ENCODE measurements around the gene NUTF2.

Gene NUTF2

GRCh38 chr16:67806428-67807147 is 40.1 kb upstream of the NUTF2 start, which contains the start of the genes RANBP10 and TSNAXIP1:
Gene RANBP10 (minus strand): TSS chr16:67806560. CDS start chr16:67806536, 24 bp downstream.
Gene TSNAXIP1 (plus strand): TSS chr16:67806889. CDS start chr16:67807150, 261 bp downstream.
- H3K27ac ChIP-seq: peak within 1 kb of the TSS; percentile 76
- TF ChIP-seq CTCF (conservative IDR thresholded peaks at IDR 0.05): no peak

- TF ChIP-seq CTCF (conservative IDR thresholded peaks at IDR 0.05): no peak
- peak overlapping the region; percentile 76 for H3K27ac ChIP-seq
Measured at GRCh38 chr16:67807148-67807682, 39.5 kb upstream of the NUTF2 start.

GRCh38 chr16:67811899-67812298 is 34.8 kb upstream of the NUTF2 start:
- H3K27ac ChIP-seq: no peak overlapping the region
- TF ChIP-seq CTCF (conservative IDR thresholded peaks at IDR 0.05): no peak

- TF ChIP-seq CTCF (conservative IDR thresholded peaks at IDR 0.05): no peak
- 0 out of 2 replicates have a peak overlapping the region, but pooled peaks have one; percentile 2 for H3K27ac ChIP-seq
Measured at GRCh38 chr16:67814567-67814966, 32.2 kb upstream of the NUTF2 start.

- TF ChIP-seq CTCF (conservative IDR thresholded peaks at IDR 0.05): no peak
- no peak overlapping the region for H3K27ac ChIP-seq
Measured at GRCh38 chr16:67820608-67821259, 26.0 kb upstream of the NUTF2 start.

- no peak for TF ChIP-seq CTCF (conservative IDR thresholded peaks at IDR 0.05)
- H3K27ac ChIP-seq: no peak overlapping the region
Measured at GRCh38 chr16:67822511-67822910, 24.2 kb upstream of the NUTF2 start.

GRCh38 chr16:67825119-67825518 is 21.6 kb upstream of the NUTF2 start:
- TF ChIP-seq CTCF (conservative IDR thresholded peaks at IDR 0.05): no peak
- H3K27ac ChIP-seq: no peak overlapping the region
